Ovary (tissue), 3 donors: ENCODE results near the gene KRT3.

Source experiments
- CTCF ChIP-seq, 3 donors: fragments of 450-650 bp in 2 of 3; fragments of 200-600 bp in 1 of 3; IDR thresholded peaks; one replicate each; pipeline versions ENCODE4 v1.5.1 to v1.8.0; 2016 to 2022; ENCODE audit warnings: antibody characterized with exemption in 3 of 3, mild to moderate bottlenecking in 1 of 3
- POLR2A ChIP-seq: fragments of 450-650 bp; IDR thresholded peaks from one replicate; pipeline ENCODE4 v1.6.1; 2017; ENCODE audit warnings: antibody characterized with exemption, mild to moderate bottlenecking, moderate library complexity
- donor health status: DM: no; HTN: no; CAD: no.

- TF ChIP-seq CTCF (IDR thresholded peaks at IDR 0.05) (no peak), POLR2A (no peak)
These were observed 48.5 kb upstream of the KRT3 start for GRCh38 chr12:52844386-52844785.
